Measurements from ENCODE around the gene EPN3.

- TF ChIP-seq POLR2A (IDR thresholded peaks at IDR 0.05) (no peak), CTCF (IDR thresholded peaks at IDR 0.05) (no peak)
These were observed 32.8 kb upstream of the EPN3 start for GRCh38 chr17:50499721-50500120.
